SKM-1 treated with dmso at 0.1 percent for 144 hours (cell line): Measurements from ENCODE around the gene FAM193A.
"Not testable (repeated sequence)": the region's sequence is repeated elsewhere in the genome, so short reads cannot be mapped to it uniquely, and the experiment has no call there.

Experiments used
- DNase-seq: peaks from one replicate; lab custom pipeline; 2025; ENCODE audit not compliant: unreplicated experiment; lab: John Stamatoyannopoulos, UW

Gene FAM193A

DNA sequence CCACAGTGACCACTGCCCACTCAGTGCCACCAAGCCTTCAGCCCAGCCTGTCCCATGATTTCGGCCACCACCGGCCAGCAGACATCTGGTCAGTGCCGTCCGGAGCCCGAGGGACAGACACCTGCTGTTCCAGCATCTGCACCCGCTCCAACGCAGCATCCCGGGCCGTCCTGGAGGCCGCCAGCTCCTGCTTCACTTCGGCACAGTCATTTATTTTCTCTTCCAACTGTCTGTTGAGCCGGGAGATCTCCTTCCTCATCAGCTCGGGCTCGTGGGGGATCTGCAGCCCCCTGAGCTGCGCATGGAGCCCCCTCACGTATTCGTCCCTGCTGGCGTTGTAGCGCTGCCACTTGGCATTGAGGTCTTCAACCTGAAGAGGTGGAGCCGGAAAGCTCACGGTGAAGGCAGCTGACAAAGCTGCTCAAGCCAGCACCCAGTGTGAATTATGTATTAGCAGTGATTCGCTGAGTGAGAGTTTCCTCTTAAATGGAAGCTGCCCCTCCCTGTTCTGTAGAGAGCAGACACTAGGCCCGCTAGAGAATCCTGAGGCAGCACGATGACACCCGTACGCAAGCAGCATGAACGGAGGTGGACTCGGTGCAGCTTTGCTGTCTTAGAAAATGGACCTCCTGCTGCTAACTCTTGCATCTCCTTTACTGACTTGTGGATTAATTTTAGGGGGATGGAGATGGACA, 208.3 kb downstream of the FAM193A start:
- no peak for DNase-seq

DNA sequence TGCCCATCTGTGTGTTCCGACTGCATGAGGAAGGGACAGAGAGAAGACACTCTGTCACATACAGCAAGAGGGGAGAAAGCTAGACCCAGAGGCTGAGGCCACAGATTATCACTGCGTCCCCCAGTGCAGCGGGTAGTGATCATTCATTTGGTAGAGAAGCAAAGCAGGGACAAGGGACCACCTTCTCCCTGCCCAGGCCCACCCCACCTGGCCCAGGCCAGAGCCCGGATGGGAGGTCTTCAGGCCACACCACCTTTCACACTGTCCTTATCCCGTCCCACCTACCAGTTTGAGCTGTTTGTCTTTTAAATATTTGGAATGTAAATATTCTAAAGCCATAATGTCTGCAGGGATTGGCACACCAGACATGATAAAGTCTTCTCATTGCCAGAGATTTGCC, 209.1 kb downstream of the FAM193A start:
- DNase-seq, result no peak

DNA sequence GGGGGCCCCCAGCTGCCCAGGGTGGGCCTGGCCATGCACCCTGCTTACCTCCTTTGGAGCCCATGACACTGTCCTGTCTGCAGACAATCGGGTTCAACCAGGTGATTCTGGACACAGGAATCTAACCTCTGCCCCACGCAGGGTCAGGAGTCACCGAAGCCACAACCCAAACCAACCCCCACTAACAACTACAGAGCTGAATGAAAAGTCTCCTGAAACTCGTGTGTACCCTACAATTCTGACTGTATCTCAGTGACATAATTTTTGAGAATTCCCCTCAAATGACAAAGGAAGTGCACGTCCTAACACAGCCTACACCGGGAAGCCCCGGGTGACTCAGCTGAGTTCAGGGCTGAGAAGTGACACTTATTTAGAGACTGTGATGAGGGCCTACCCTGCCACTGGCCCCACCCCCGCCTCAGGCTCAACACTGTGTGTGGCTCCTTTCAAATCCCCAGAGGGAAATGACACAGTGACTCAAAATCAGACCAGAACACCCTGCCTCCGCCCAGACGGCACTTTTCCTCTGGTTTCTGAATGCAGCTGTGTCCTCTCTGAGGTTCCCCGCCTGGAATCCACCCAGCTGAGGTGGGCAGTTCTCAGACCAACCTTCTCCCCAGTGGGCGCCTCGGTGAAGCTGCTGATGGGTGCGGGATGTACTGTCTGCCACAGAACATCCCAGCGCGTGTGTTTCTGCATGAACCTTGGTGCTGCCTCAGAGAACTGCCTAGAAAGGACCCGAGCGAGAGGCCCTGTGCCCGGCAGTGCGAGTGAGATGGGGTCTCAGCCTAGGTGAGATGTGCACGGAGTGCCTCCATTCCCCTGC, 209.7 kb downstream of the FAM193A start:
- no peak for DNase-seq

- DNase-seq, result no peak
Measured at GRCh38 chr4:2746891-2747695, 210.6 kb downstream of the FAM193A start.

DNA sequence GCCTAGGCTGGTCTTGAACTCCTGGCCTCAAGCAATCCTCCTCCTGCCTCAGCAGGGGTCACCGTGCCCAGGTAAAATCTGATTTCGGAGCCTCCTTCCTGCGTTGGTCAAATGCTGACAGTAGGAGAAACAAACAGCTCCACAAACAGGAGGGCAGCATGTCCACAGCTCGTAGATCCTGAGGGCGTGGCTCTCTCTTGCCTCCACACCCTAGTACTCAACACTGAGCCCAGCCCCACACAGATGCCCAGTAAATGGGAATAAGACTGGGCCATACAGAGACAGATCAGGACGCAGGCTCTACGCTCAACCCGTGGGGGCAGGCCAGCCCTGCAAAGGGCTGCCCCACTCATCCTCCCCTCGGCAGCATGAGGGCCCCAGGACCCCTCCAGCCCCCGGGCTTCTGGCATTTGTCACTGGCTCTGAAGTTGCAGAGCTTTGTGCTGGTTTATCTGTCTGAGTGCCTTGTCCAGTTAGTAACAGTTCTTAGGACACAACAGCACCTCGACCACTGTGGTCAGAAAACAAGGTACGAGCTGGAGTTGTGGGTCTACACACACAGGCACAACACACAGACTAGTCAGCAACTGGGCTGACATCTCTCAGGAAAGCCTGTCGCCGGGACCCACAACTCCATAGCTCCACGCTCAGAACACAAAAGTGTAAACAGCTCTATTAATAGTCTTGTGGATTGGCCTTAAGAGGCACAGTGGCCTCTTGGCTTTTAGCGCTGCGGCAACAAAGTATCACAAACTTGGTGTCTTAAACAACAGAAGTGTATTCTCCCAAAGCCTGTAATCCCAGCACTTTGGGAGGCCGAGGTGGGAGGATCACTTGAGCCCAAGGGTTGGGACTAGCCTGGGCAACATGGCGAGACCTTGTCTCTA, 214.5 kb downstream of the FAM193A start:
- no peak for DNase-seq

DNA sequence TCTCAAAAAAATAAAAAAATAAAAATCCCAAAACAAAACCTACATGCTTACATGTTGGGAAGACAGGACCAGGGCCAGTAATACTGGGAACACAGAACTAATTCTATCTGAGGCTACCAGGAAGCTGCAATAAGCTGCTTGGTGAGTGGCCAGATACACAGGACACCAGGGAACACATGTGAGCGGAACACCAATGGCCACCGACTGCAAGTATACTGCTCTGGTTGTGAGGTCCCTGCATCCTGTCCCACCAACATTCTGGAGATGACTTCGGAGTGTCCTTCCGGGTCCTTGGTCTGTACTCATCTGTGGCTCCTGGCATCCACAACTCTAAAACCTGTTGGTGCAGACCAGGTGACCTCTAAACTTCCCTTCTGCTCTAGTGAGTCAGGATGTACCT, 217.0 kb downstream of the FAM193A start:
- DNase-seq, result no peak

DNA sequence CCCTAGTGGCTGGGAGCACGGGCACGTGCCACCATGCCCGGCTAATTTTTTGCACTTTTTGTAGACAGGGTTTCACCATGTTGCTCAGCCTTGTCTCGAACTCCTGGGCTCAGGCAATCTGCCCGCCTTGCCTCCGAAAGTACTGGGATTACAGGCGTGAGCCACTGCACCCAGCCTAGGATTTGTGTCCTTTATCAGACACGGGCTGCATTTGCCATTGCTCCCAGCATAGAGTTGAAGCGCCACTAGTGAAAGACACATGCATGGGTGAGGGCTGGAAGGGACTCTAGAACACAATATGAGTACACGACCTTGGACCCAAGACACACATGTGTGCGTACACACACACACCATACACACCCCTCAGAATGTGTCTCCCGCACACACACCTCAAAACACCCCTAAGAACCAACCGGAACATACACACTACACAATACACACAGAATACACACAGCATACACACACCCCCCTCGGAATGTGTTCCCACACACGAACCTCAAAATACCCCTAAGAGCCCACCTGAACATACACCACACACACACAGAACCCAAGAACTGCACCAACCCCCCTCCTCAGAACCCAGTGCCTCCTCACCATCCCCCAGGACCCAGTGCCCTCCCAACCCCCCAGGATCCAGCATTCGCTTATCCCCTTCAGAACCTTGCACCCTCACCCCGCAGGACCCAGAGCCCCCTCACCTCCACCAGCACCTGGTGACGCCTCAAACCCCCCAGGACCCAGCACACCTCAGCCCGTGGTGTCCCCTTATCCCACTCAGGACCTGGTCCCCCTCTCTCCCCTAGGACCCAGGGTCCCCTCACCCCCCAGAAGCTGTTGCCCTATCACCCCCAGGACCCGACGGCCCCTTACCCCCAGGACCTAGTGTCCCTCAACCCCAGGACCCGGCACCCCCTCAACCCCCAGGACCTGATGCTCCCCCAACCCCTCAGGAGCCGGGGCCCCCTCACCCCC, 218.7 kb downstream of the FAM193A start:
- DNase-seq, result no peak

DNA sequence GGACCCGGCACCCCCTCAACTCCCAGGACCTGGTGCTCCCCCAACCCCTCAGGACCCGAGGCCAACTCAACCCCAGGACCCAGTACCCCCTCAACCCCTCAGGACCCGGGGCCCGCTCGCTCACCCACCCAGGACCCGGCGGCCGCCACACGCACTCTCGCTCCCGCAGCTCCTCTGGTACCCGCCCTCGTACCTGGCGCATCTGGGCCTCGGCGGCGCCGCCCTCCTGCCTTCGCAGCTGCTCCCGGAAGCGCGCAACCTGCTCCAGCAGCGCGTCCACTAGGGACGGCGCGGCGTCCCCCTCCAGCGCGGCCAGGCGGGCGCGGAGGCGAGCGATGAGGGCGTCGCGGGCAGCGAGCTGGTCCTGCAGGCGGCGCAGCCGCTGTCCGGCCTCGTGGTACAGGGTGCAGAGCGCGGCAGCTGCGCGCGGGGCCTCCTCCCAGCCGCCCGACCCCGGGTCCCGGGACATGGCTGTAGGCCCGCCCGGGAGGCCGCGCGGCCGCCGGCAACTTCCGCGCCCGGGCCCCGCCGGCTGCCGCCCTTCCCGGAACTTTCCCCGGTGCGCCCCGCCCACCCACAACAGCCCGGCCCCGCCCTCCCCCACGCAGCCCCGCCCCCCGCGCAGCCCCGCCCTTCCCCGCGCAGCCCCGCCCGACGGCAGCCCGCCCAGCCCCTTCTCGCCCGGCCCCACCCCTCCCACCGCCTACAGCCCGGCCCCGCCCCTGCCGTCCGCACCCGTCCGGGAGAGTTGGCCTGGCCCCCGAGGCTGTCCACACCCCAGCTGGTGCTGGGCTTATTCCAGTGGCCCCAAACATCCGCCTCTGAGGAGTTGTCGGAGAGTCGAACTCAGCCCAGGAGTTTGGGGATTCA, 219.6 kb downstream of the FAM193A start, which contains the start of gene TNIP2:
TNIP2 (minus strand) TSS at position 516 of the 870 bp plus-strand sequence; CDS start at position 469, 47 bp downstream.
- DNase-seq, result peak; percentile 79

GRCh38 chr4:2756691-2757350, 220.4 kb downstream of the FAM193A start:
- no peak for DNase-seq

DNA sequence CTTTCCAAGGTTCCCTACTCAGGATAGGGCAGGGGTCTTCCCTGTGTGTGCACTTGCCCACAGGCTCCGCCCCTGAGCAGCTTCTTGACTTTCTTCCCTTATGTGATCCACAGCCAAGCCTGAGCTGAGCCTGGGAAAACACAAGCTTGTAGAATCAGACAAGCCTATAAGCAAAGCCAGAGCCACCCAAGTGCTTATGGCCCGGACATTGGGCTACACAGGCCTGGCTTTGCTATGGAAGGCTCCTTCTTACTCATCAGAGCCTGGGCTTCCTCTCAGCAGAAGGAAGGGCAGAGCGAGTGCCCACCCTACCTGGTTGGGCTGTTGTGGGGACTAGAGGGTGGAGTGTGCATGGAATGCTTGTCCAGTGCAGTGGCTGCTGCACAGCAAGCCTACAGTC, 221.0 kb downstream of the FAM193A start:
- DNase-seq, result no peak

GRCh38 chr4:2761035-2761923, 224.8 kb downstream of the FAM193A start:
- DNase-seq, result no peak

GRCh38 chr4:2762048-2762447, 225.6 kb downstream of the FAM193A start:
- DNase-seq, result no peak

GRCh38 chr4:2762486-2763370, 226.3 kb downstream of the FAM193A start:
- DNase-seq, result not testable (repeated sequence)

- no peak for DNase-seq
Measured at GRCh38 chr4:2763511-2763967, 227.1 kb downstream of the FAM193A start.

- DNase-seq, result no peak
Measured at GRCh38 chr4:2765832-2766526, 229.5 kb downstream of the FAM193A start.
